Activated CD8-positive, alpha-beta memory T cell treated with anti-CD3 and anti-CD28 coated beads for 48 hours (primary cell): Measurements from ENCODE around the gene ZNF423.

Experiments used
- DNase-seq, 3 experiments: peaks; one replicate each; pipeline ENCODE4 v3.0.0-alpha.2; 2020; ENCODE audit warnings: low read depth in 2 of 3, low spot score in 2 of 3

The ZNF423 gene

GRCh38 chr16:49672753-49673152, 183.2 kb downstream of the ZNF423 start:
- no peak for DNase-seq

- no peak for DNase-seq
Observed at GRCh38 chr16:49671333-49671732, 184.6 kb downstream of the ZNF423 start.

- DNase-seq = no peak
Observed at GRCh38 chr16:49670627-49671026, 185.3 kb downstream of the ZNF423 start.

GRCh38 chr16:49665482-49666230, 190.3 kb downstream of the ZNF423 start:
- DNase-seq = no peak

GRCh38 chr16:49664221-49665215, 191.4 kb downstream of the ZNF423 start:
- no peak for DNase-seq

GRCh38 chr16:49663081-49664065, 192.5 kb downstream of the ZNF423 start:
- DNase-seq = no peak

GRCh38 chr16:49662569-49662968, 193.3 kb downstream of the ZNF423 start:
- DNase-seq = no peak

- no peak for DNase-seq
Observed at GRCh38 chr16:49661465-49662187, 194.3 kb downstream of the ZNF423 start.

- no peak for DNase-seq
Observed at GRCh38 chr16:49660626-49661025, 195.3 kb downstream of the ZNF423 start.

- no peak for DNase-seq
Observed at GRCh38 chr16:49659356-49659755, 196.6 kb downstream of the ZNF423 start.

GRCh38 chr16:49658531-49658930, 197.4 kb downstream of the ZNF423 start:
- no peak for DNase-seq

- no peak for DNase-seq
Observed at GRCh38 chr16:49657736-49658465, 198.0 kb downstream of the ZNF423 start.

- no peak for DNase-seq
Observed at GRCh38 chr16:49654425-49654824, 201.5 kb downstream of the ZNF423 start.

- DNase-seq = no peak
Observed at GRCh38 chr16:49653577-49653976, 202.3 kb downstream of the ZNF423 start.

- no peak for DNase-seq
Observed at GRCh38 chr16:49653173-49653570, 202.7 kb downstream of the ZNF423 start.

GRCh38 chr16:49652456-49653172, 203.3 kb downstream of the ZNF423 start:
- DNase-seq = no peak

GRCh38 chr16:49651996-49652395, 203.9 kb downstream of the ZNF423 start:
- DNase-seq = no peak

GRCh38 chr16:49651226-49651625, 204.7 kb downstream of the ZNF423 start:
- no peak for DNase-seq

GRCh38 chr16:49650603-49651002, 205.3 kb downstream of the ZNF423 start:
- no peak for DNase-seq
